B cell (primary cell): Measurements from ENCODE around the gene RAB3IL1. TPM values are rescaled to one million over a fixed set of nuclear protein-coding genes. Genes with fewer than 3 reads are reported as not detected.

Source experiments
- ATAC-seq: fragments of 200-7000 bp; cut with Tn5 transposase; one replicate; pipeline ENCODE4 v1.10.0; 2021; ENCODE audit warnings: low read depth, mild to moderate bottlenecking, moderate number of reproducible peaks, moderate library complexity
- CTCF ChIA-PET: fragments of 350-600 bp; sonication (Branson Sonifier 250); formaldehyde crosslinking; loops from one replicate; lab custom pipeline; 2021; ENCODE audit warnings: antibody characterized with exemption, inconsistent platforms; lab: Charles Lee
- POLR2A ChIA-PET: fragments of 350-600 bp; sonication (Branson Sonifier 250); formaldehyde crosslinking; loops from one replicate; lab custom pipeline; 2021; ENCODE audit warnings: antibody characterized with exemption; lab: Charles Lee
- DNase-seq: peaks from one replicate; pipeline ENCODE4 v3.0.0; 2013
- H2AFZ ChIP-seq: 2 replicates; pipeline ENCODE4 v1.6.1; 2012; ENCODE audit warnings: mild to moderate bottlenecking, low read depth, low read length; ENCODE audit not compliant: insufficient read depth, poor library complexity, severe bottlenecking
- H3K27ac ChIP-seq, 2 donors: 1 replicate in 1 of 2; 2 replicates in 1 of 2; pipeline ENCODE4 v1.5.1; 2012 to 2013; ENCODE audit warnings: low read length in 2 of 2, mild to moderate bottlenecking in 2 of 2, moderate library complexity in 1 of 2
- H3K27me3 ChIP-seq, 4 experiments: fragments of 200-600 bp in 1 of 4; sonication (generic) in 1 of 4; replicated peaks in 1 of 4; 1 replicate in 2 of 4; 2 replicates in 2 of 4; pipeline versions ENCODE4 v1.6.1 to v1.7.0; 2013 to 2016; ENCODE audit warnings: low read length in 3 of 4, mild to moderate bottlenecking in 2 of 4, mixed read lengths in 1 of 4, moderate library complexity in 1 of 4; ENCODE audit not compliant: insufficient read depth in 4 of 4, control insufficient read depth in 3 of 4; ENCODE audit errors: control extremely low read depth in 1 of 4
- H3K36me3 ChIP-seq, 2 experiments: replicated peaks in 1 of 2; 1 replicate in 1 of 2; 2 replicates in 1 of 2; pipeline versions ENCODE4 v1.6.1 to v1.7.1; 2013; ENCODE audit warnings: low read length in 1 of 2; ENCODE audit not compliant: insufficient read depth in 2 of 2, control insufficient read depth in 1 of 2; ENCODE audit errors: control extremely low read depth in 1 of 2, extremely low read depth in 1 of 2
- H3K4me1 ChIP-seq, 2 donors: fragments of 200-600 bp in 1 of 2; sonication (generic) in 1 of 2; 1 replicate in 1 of 2; 2 replicates in 1 of 2; pipeline versions ENCODE4 v1.5.1 to v1.6.1; 2013 to 2017; ENCODE audit warnings: low read length in 2 of 2; ENCODE audit not compliant: control insufficient read depth in 2 of 2, insufficient read depth in 2 of 2
- H3K4me2 ChIP-seq: replicated peaks from 2 replicates; pipeline ENCODE3; 2012; ENCODE audit warnings: mild to moderate bottlenecking, low read depth, low read length; ENCODE audit not compliant: poor library complexity, severe bottlenecking
- H3K4me3 ChIP-seq, 5 experiments: fragments of 200-600 bp in 1 of 5; sonication (generic) in 1 of 5; 1 replicate in 3 of 5; 2 replicates in 2 of 5; pipeline versions ENCODE4 v1.5.1 to v1.7.0; 2011 to 2016; ENCODE audit warnings: low read length in 4 of 5, mild to moderate bottlenecking in 4 of 5, low read depth in 2 of 5, control low read depth in 1 of 5, moderate library complexity in 1 of 5; ENCODE audit not compliant: insufficient read depth in 1 of 5; ENCODE audit errors: control extremely low read depth in 1 of 5, extremely low read depth in 1 of 5
- H3K79me2 ChIP-seq: fragments of 200-600 bp; sonication (generic); one replicate; pipeline ENCODE4 v1.6.0; 2016; ENCODE audit warnings: low read length; ENCODE audit not compliant: control insufficient read depth, insufficient read depth
- H3K9ac ChIP-seq: fragments of 200-600 bp; sonication (generic); 2 replicates; pipeline ENCODE4 v1.6.1; 2017; ENCODE audit warnings: mild to moderate bottlenecking, low read length, moderate library complexity
- H3K9me3 ChIP-seq, 3 donors: one replicate each; pipeline versions ENCODE4 v1.6.1 to v1.7.1; 2013; ENCODE audit warnings: low read length in 2 of 3; ENCODE audit not compliant: control insufficient read depth in 2 of 3, insufficient read depth in 1 of 3; ENCODE audit errors: control extremely low read depth in 1 of 3
- H4K20me1 ChIP-seq: 2 replicates; pipeline ENCODE4 v1.6.0; 2012; ENCODE audit warnings: mild to moderate bottlenecking, low read length; ENCODE audit not compliant: insufficient read depth, control insufficient read depth, poor library complexity, severe bottlenecking
- H3K27ac Mint-ChIP-seq: one replicate; pipeline ENCODE4 v1.8.0; 2021; ENCODE audit warnings: mixed read lengths
- H3K27me3 Mint-ChIP-seq: one replicate; pipeline ENCODE4 v1.8.0; 2021; ENCODE audit warnings: mixed read lengths
- H3K4me1 Mint-ChIP-seq: one replicate; pipeline ENCODE4 v1.8.0; 2021; ENCODE audit warnings: mixed read lengths
- H3K4me3 Mint-ChIP-seq: one replicate; pipeline ENCODE4 v1.8.0; 2021; ENCODE audit warnings: mixed read lengths
- H3K9me3 Mint-ChIP-seq: one replicate; pipeline ENCODE4 v1.8.0; 2022; ENCODE audit warnings: mixed read lengths; ENCODE audit not compliant: insufficient read depth
- EZH2 ChIP-seq: IDR thresholded peaks from 2 replicates; pipeline ENCODE4 v1.6.1; 2012; ENCODE audit warnings: borderline replicate concordance, low read depth, mild to moderate bottlenecking, moderate library complexity, low read length; ENCODE audit not compliant: insufficient read depth, poor library complexity, severe bottlenecking
- WGBS: methylation state at CpG from one replicate; pipeline ENCODE4 v1.1.5; 2013; ENCODE audit warnings: missing lambda C conversion rate; ENCODE audit not compliant: insufficient coverage; 5-methylcytosine and 5-hydroxymethylcytosine counted together
- intact Hi-C: fragments of 100-400 bp; cut with micrococcal nuclease; formaldehyde crosslinking; loops from one replicate; pipeline ENCODE4 v1.10.0; 2022
- polyA plus RNA-seq: library from polyadenylated mRNA; depleted of rRNA; stranded (reverse); fragments of >200 nt; gene quantifications from 2 replicates; pipeline ENCODE4 v1.2.3, GENCODE V29; 2012
- total RNA-seq, 2 donors: library from RNA; stranded (reverse); fragments of 120-200 nt in 1 of 2; gene quantifications; 1 replicate in 1 of 2; 2 replicates in 1 of 2; pipeline versions ENCODE4 v1.2.3 to v1.2.4, GENCODE V29; 2013 to 2022
- TF ChIP-seq, protein P1 (sequence below): fragments of 200-600 bp; IDR thresholded peaks from one replicate; pipeline ENCODE4 v1.8.0; 2022; ENCODE audit warnings: antibody characterized with exemption, mild to moderate bottlenecking

The RAB3IL1 gene
- total and polyA plus RNA-seq, 2 donors (not counting 1 experiment from before 2014, with no cell fraction given): 0.27 TPM; not detected in 1

- no peak overlapping the region for H3K4me2 ChIP-seq
- Mint-ChIP-seq H3K9me3 (no peaks in the 10 kb centered on the region), H3K27ac (no peak overlapping the region), H3K4me1 (peaks cover 4% of the 10 kb centered on the region), H3K27me3 (peaks cover 22% of the 10 kb centered on the region), H3K4me3 (no peak overlapping the region)
- no peaks in the 10 kb centered on the region for H3K79me2 ChIP-seq
- ChIA-PET CTCF (interaction anchor here (1.4 to 1.6 kb wide), 2 partner anchors 21 to 155 kb away, joined by 3 to 5 read pairs; no protein-coding TSS in a partner anchor), POLR2A (no interaction called here)
- WGBS: 87% methylated on average over 3 of the region's 3 CpGs
- H3K27ac ChIP-seq: no peak overlapping the region
- peaks cover 0 to 10% (median 0%) of the 10 kb centered on the region in 4 experiments for H3K27me3 ChIP-seq
- H2AFZ ChIP-seq: no peak overlapping the region
- no peaks in the 10 kb centered on the region for H4K20me1 ChIP-seq
- no peaks in the 10 kb centered on the region for H3K36me3 ChIP-seq
- TF ChIP-seq EZH2: no peak
- TF ChIP-seq, protein P1, sequence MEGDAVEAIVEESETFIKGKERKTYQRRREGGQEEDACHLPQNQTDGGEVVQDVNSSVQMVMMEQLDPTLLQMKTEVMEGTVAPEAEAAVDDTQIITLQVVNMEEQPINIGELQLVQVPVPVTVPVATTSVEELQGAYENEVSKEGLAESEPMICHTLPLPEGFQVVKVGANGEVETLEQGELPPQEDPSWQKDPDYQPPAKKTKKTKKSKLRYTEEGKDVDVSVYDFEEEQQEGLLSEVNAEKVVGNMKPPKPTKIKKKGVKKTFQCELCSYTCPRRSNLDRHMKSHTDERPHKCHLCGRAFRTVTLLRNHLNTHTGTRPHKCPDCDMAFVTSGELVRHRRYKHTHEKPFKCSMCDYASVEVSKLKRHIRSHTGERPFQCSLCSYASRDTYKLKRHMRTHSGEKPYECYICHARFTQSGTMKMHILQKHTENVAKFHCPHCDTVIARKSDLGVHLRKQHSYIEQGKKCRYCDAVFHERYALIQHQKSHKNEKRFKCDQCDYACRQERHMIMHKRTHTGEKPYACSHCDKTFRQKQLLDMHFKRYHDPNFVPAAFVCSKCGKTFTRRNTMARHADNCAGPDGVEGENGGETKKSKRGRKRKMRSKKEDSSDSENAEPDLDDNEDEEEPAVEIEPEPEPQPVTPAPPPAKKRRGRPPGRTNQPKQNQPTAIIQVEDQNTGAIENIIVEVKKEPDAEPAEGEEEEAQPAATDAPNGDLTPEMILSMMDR: no peak
- intact Hi-C loops: no loop called here
- ATAC-seq (no peak), DNase-seq (no peak)
- H3K4me3 ChIP-seq: no peak overlapping the region
- H3K9me3 ChIP-seq: peaks cover 0 to 7% (median 0%) of the 10 kb centered on the region in 3 donors
- H3K4me1 ChIP-seq: no peaks in the 10 kb centered on the region
- no peak overlapping the region for H3K9ac ChIP-seq
These were observed 8.9 kb upstream of the RAB3IL1 start for GRCh38 chr11:61926235-61926634.

GRCh38 chr11:61925736-61926135, 8.4 kb upstream of the RAB3IL1 start:
- ATAC-seq (no peak), DNase-seq (no peak)
- Histone ChIP-seq H3K27me3 (peaks cover 0 to 9% (median 0%) of the 10 kb centered on the region in 4 experiments), H4K20me1 (no peaks in the 10 kb centered on the region), H3K36me3 (no peaks in the 10 kb centered on the region), H3K9ac (no peak overlapping the region), H3K4me2 (no peak overlapping the region), H3K79me2 (no peaks in the 10 kb centered on the region), H3K27ac (no peak overlapping the region), H3K4me3 (no peak overlapping the region), H2AFZ (no peak overlapping the region), H3K4me1 (no peaks in the 10 kb centered on the region), H3K9me3 (peaks cover 0 to 7% (median 0%) of the 10 kb centered on the region in 3 donors)
- Mint-ChIP-seq H3K9me3 (no peaks in the 10 kb centered on the region), H3K4me1 (peaks cover 4% of the 10 kb centered on the region), H3K27ac (no peak overlapping the region), H3K27me3 (peaks cover 21% of the 10 kb centered on the region), H3K4me3 (no peak overlapping the region)
- no CpG with 5 or more reads among the region's 2 CpGs for WGBS
- ChIA-PET CTCF (interaction anchor here (1.4 to 1.6 kb wide), 2 partner anchors 22 to 156 kb away, joined by 3 to 5 read pairs; no protein-coding TSS in a partner anchor), POLR2A (no interaction called here)
- TF ChIP-seq, protein P1: no peak
- no peak for TF ChIP-seq EZH2
- intact Hi-C loops: no loop called here
